ENCODE results near the gene PPP1R16B. TPM values are rescaled to one million over a fixed set of nuclear protein-coding genes. Genes with fewer than 3 reads are reported as not detected.

Gene PPP1R16B
- total RNA-seq, 2 donors from 2014 or later: 143 to 184 TPM

DNA sequence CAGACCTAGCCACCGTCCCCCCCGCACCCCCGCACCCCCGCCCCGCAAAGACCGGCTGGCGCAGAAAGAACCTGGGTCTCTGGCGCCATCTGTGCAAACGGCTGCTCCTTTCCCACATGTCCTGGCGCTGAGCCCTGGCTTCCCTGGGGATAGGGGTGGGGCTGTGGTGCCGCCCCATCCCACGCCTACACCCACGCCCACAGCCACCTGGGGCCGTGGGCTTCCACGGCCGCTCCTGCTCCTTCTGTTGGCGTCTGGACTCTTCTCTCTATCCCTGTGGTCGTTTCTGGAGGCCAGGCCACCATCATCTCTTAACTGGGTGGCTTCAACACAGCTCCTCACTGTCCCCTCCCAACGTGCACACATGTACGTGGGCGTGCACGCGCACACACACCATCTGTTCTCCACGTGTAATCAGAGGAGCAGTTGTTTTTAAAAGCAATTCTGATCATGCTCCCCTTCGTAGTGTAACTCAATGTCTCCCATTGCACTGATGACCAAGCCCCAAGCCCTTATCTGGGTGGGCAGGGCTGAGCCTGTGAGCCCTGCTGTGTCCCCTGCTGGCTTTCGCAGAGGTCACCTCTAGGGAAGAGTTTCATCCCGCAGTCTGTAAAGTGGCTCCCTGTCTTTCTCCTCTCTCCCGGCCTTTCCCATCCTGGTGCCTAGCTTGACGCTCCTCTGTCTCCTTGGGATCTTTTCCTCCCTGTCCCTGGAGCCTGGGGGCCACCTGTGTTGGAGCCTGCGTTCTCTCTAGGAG is 88.8 kb downstream of the PPP1R16B start:
- peaks cover 53% of the 10 kb centered on the region for H3K4me1 Mint-ChIP-seq (ENCODE audit: low read depth)
- no peak for DNase-seq
- no peaks in the 10 kb centered on the region for H3K27me3 Mint-ChIP-seq (ENCODE audit: low read depth)
- H3K9me3 Mint-ChIP-seq: no peaks in the 10 kb centered on the region
- ATAC-seq (replicated peaks in 1 of 2): peak in 1 of 2 donors; percentile 2
- peak overlapping the region; percentile 65 to 79 for H3K4me3 Mint-ChIP-seq
- H3K36me3 Mint-ChIP-seq (ENCODE audit: insufficient read depth in 2 of 2): peaks cover 8 to 26% of the 10 kb centered on the region in 2 donors
- peak overlapping the region; percentile 94 for H3K27ac Mint-ChIP-seq

DNA sequence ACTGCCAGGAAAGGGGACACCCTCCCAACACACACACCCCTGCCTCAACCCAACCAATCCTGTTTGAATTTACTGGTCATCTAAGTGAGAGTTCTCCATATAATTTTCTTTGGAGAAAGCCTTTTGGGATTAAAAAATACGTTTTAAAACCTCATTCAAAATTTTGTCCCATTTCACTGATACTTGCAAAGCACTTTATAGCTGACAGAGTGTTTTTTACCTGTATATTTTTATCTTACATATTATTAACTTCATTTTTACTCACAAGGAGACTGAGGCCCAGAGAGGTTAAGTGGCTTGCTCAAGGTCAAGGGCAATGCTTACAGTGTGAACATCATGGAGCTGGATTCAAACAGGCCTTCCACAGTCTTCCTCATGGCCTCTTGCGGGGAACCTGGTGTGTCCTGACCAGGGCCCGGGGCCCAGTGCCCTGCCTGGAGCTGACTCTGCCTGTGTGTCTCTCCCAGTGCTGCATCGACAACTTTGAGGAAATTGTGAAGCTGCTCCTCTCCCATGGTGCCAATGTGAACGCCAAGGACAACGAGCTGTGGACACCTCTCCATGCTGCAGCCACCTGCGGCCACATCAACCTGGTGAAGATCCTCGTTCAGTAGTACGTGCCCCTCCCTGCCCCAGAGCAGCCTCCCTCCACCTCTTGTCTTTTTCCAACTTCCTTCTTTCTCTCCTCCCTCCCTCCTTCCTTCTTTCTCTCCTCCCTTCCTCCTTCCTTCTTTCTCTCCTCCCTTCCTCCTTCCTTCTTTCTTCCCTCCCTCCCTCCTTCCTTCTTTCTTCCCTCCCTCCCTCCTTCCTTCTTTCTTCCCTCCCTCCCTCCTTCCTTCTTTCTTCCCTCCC is 89.8 kb downstream of the PPP1R16B start:
- H3K27me3 Mint-ChIP-seq (ENCODE audit: low read depth): no peaks in the 10 kb centered on the region
- peaks cover 43% of the 10 kb centered on the region for H3K4me1 Mint-ChIP-seq (ENCODE audit: low read depth)
- peaks cover 8 to 23% of the 10 kb centered on the region in 2 donors for H3K36me3 Mint-ChIP-seq (ENCODE audit: insufficient read depth in 2 of 2)
- ATAC-seq (replicated peaks in 1 of 2): no peak
- no peak overlapping the region for H3K4me3 Mint-ChIP-seq
- H3K9me3 Mint-ChIP-seq: no peaks in the 10 kb centered on the region
- peak overlapping the region; percentile 94 for H3K27ac Mint-ChIP-seq
- no peak for DNase-seq

DNA sequence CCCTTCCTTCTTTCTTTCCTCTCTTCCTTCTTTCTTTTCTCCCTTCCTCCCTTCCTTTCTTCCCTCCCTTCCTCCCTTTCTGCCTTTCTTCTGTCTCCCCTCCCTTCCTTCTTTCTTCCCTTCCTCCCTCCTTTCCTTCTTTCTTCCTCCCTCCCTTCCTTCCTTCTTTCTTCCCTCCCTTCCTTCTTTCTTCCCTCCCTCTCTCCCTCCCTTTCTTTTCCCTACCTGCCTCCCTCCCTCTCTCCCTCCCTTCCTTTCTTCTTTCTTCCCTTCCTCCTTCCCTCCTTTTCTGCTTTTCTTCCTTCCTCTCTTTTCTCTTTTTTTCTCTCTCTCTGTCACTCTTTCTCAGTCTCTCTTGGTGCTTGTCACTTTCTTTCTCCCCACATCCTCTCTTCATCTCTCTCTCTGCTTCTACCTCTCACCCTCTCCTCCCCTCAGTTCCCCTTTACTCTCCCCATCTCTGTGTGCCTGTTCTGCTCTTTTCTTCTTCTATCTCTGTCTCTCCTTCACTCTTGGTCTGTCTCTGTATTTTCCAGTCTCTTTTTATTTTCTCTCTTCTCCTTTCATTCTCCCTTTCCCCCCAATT is 90.6 kb downstream of the PPP1R16B start:
- ATAC-seq (replicated peaks in 1 of 2): no peak
- H3K27ac Mint-ChIP-seq: peak overlapping the region; percentile 99
- peaks cover 36% of the 10 kb centered on the region for H3K4me1 Mint-ChIP-seq (ENCODE audit: low read depth)
- H3K4me3 Mint-ChIP-seq: peak overlapping the region in 1 of 2 donors; percentile 54
- peaks cover 8 to 25% of the 10 kb centered on the region in 2 donors for H3K36me3 Mint-ChIP-seq (ENCODE audit: insufficient read depth in 2 of 2)
- no peak for DNase-seq
- H3K27me3 Mint-ChIP-seq (ENCODE audit: low read depth): no peaks in the 10 kb centered on the region
- no peaks in the 10 kb centered on the region for H3K9me3 Mint-ChIP-seq

DNA sequence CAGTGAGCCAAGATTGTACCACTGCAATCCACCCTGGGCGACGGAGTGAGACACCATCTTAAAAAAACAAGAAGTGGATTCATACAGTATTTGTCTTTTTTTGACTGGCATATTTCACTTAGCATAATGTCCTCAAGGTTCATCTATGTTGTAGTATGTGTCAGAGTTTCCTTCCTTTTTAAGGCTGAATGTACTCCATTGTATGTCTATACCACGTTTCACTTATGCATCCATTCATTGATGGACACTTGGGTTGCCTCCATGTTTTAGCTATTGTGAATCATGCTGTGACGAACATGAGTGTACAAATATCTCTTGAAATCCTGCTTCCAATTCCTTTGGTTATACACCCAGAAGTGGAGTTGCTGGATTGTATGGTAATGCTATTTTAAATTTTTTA is 91.8 kb downstream of the PPP1R16B start:
- no peaks in the 10 kb centered on the region for H3K9me3 Mint-ChIP-seq
- no peak overlapping the region for H3K4me3 Mint-ChIP-seq
- no peaks in the 10 kb centered on the region for H3K27me3 Mint-ChIP-seq (ENCODE audit: low read depth)
- DNase-seq: no peak
- ATAC-seq (replicated peaks in 1 of 2): no peak
- H3K4me1 Mint-ChIP-seq (ENCODE audit: low read depth): peaks cover 26% of the 10 kb centered on the region
- H3K27ac Mint-ChIP-seq: no peak overlapping the region
- H3K36me3 Mint-ChIP-seq (ENCODE audit: insufficient read depth in 2 of 2): peaks cover 13 to 32% of the 10 kb centered on the region in 2 donors

DNA sequence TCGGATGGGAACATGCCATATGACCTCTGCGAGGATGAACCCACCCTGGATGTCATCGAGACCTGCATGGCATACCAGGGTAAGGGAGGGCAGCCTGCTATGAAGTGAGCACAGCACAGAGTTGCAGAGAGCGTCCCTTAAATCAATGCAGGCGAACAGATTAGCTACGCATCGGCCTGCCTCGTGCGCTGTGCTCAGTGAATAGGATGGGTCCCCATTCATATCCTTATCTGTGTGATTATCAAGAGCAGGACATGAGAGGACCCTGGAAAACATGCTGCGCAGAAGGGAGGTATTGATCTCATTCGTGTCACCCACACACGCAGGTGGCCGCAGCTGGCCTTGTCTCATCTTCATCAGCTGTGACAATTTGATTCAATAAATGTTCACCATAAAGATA is 95.1 kb downstream of the PPP1R16B start:
- no peaks in the 10 kb centered on the region for H3K27me3 Mint-ChIP-seq (ENCODE audit: low read depth)
- H3K9me3 Mint-ChIP-seq: peaks cover 0 to 2% of the 10 kb centered on the region in 2 donors
- H3K4me3 Mint-ChIP-seq: no peak overlapping the region
- H3K27ac Mint-ChIP-seq: no peak overlapping the region
- H3K4me1 Mint-ChIP-seq (ENCODE audit: low read depth): no peaks in the 10 kb centered on the region
- H3K36me3 Mint-ChIP-seq (ENCODE audit: insufficient read depth in 2 of 2): peaks cover 24 to 47% of the 10 kb centered on the region in 2 donors
- no peak for DNase-seq
- no peak for ATAC-seq (replicated peaks in 1 of 2)

DNA sequence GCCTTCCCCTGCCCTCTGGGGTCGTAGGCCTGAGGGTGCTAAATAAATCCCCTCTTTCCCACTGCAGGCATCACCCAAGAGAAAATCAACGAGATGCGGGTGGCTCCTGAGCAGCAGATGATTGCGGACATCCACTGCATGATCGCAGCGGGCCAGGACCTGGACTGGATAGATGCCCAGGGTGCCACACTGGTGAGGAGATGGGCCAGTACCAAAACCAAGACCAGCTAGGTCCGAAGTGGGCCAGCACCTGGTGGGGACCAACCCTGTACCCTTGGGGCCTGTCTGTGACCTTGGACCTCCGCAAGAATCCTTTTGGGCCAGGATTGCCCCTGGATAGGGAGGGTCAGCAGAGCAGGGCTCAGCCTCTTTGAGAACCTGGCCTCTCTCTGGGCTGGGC is 97.1 kb downstream of the PPP1R16B start:
- ATAC-seq (replicated peaks in 1 of 2) (no peak), DNase-seq (no peak)
- Mint-ChIP-seq H3K4me1 (ENCODE audit: low read depth) (no peaks in the 10 kb centered on the region), H3K27me3 (ENCODE audit: low read depth) (no peaks in the 10 kb centered on the region), H3K27ac (no peak overlapping the region), H3K36me3 (ENCODE audit: insufficient read depth in 2 of 2) (peaks cover 27 to 54% of the 10 kb centered on the region in 2 donors), H3K4me3 (no peak overlapping the region), H3K9me3 (peaks cover 0 to 2% of the 10 kb centered on the region in 2 donors)

DNA sequence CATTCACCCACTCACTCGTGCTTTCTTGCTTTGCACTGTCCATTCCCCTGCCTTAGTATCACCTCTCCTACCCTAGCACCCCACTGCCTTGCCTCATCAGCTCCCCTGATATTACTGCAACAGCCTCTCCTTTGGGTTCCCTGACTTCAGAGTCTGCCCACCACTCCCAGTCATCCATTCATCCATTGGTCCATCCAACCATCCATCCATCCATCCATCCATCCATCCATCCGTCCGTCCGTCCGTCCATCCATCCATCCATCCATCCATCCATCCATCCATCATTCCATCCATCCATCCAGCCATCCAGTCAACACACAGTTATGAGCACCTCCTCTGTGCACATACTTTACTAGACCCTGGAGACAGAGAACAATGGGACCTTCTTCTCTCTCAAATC is 97.8 kb downstream of the PPP1R16B start:
- H3K27ac Mint-ChIP-seq: peak overlapping the region; percentile 10
- ATAC-seq (replicated peaks in 1 of 2): no peak
- peaks cover 0 to 2% of the 10 kb centered on the region in 2 donors for H3K9me3 Mint-ChIP-seq
- H3K36me3 Mint-ChIP-seq (ENCODE audit: insufficient read depth in 2 of 2): peaks cover 25 to 61% of the 10 kb centered on the region in 2 donors
- no peak overlapping the region for H3K4me3 Mint-ChIP-seq
- no peak for DNase-seq
- no peaks in the 10 kb centered on the region for H3K27me3 Mint-ChIP-seq (ENCODE audit: low read depth)
- H3K4me1 Mint-ChIP-seq (ENCODE audit: low read depth): no peaks in the 10 kb centered on the region

DNA sequence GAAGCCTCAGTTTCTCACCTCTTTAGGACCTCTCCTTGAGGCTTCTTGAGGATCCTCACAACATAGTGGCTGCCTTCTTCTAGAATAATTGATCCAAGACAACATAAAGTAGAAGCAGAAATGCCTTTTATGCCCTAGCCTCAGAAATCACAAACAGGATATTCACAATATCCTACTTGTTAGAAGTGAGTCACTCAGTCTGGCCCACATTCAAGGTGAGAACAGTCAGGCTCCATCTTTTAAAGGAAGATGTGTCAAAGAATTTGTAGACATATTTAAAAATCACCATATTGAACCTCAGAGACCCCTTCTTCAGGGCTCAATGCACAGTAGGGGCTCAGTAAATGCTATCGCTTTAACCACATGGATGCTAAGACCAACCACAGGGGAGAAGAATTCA is 99.9 kb downstream of the PPP1R16B start:
- ATAC-seq (replicated peaks in 1 of 2) (no peak), DNase-seq (no peak)
- peaks cover 27 to 66% of the 10 kb centered on the region in 2 donors for H3K36me3 Mint-ChIP-seq (ENCODE audit: insufficient read depth in 2 of 2)
- no peak overlapping the region for H3K27ac Mint-ChIP-seq
- no peaks in the 10 kb centered on the region for H3K27me3 Mint-ChIP-seq (ENCODE audit: low read depth)
- peaks cover 0 to 2% of the 10 kb centered on the region in 2 donors for H3K9me3 Mint-ChIP-seq
- no peaks in the 10 kb centered on the region for H3K4me1 Mint-ChIP-seq (ENCODE audit: low read depth)
- H3K4me3 Mint-ChIP-seq: no peak overlapping the region

DNA sequence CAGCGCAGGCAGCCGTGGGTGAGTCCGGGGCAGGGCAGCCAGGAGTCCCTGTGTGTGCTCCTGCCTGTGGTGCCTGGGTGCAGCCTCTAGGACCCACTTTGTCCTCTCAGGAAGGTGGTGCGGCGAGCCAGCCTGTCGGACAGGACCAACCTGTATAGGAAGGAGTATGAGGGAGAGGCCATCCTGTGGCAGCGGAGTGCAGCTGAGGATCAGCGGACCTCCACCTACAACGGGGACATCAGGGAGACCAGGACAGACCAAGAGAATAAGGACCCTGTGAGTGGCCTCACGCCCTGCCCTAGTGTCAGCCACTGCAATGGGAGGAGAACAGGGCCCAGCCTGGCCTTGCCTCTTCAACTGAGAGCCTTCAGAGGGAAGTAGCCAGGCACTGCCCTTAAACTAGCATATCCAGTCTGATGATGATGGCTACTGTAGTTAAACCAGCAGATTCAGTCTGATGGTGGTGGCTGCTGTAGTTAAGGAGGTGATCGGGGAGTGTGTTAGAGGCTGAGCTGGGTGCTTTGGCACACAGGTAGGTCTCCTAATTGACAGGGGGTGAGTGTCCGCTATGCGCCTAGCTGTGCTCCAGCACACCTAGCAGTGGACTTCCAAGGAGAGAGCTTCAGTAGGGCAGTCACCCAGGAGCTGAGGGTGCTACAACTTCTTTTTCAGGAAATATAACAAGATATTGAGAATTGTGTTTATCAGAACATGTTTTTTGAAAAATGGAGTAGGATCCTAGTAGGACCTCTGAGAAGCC is 102.6 kb downstream of the PPP1R16B start:
- Mint-ChIP-seq H3K27me3 (ENCODE audit: low read depth) (no peaks in the 10 kb centered on the region), H3K4me1 (ENCODE audit: low read depth) (no peaks in the 10 kb centered on the region), H3K9me3 (peaks cover 0 to 2% of the 10 kb centered on the region in 2 donors), H3K27ac (peak overlapping the region; percentile 31), H3K4me3 (no peak overlapping the region), H3K36me3 (ENCODE audit: insufficient read depth in 2 of 2) (peaks cover 22 to 59% of the 10 kb centered on the region in 2 donors)
- ATAC-seq (replicated peaks in 1 of 2): no peak
- DNase-seq: no peak

DNA sequence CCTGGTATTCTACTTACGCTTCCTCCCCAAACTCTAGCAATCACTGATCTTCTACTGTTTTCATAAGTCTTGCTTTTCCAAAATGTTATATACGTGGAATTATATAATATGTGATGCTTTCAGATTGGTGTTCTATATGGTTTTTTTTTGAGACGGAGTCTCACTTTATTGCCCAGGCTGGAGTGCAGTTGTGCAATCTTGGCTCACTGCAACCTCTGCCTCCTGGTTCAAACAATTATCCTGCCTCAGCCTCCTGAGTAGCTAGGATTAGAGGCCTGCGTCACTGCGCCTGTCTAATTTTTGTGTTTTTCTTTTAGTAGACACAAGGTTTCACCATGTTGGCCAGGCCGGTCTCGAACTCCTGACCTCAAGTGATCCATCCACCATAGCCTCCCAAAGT is 109.9 kb downstream of the PPP1R16B start:
- Mint-ChIP-seq H3K36me3 (ENCODE audit: insufficient read depth in 2 of 2) (peaks cover 3 to 24% of the 10 kb centered on the region in 2 donors), H3K4me1 (ENCODE audit: low read depth) (no peaks in the 10 kb centered on the region), H3K27me3 (ENCODE audit: low read depth) (no peaks in the 10 kb centered on the region), H3K9me3 (no peaks in the 10 kb centered on the region), H3K4me3 (no peak overlapping the region), H3K27ac (peak overlapping the region; percentile 80)
- no peak for ATAC-seq (replicated peaks in 1 of 2)
- DNase-seq: no peak

DNA sequence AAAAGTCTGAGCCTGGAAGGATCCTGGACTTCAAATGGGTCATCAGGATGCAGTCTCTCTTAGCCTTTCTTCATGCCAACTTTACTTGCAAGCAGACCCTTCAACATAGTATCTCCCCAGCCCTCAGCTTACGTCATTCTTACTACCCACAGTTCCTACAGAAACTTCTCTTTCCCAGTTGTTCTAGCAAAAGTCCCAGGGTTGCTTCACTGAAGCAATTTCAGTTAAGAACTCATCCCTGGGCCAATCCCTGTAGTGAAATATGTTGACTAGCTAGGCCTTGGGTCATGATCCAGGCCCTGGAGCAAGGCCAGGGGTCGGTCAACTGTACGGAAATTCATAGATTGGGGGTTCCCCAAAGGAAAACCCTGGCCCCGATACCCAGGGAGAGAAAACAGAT is 112.2 kb downstream of the PPP1R16B start:
- H3K27ac Mint-ChIP-seq: no peak overlapping the region
- H3K9me3 Mint-ChIP-seq: no peaks in the 10 kb centered on the region
- H3K27me3 Mint-ChIP-seq (ENCODE audit: low read depth): no peaks in the 10 kb centered on the region
- no peak for ATAC-seq (replicated peaks in 1 of 2)
- H3K36me3 Mint-ChIP-seq (ENCODE audit: insufficient read depth in 2 of 2): peaks cover 3 to 16% of the 10 kb centered on the region in 2 donors
- no peaks in the 10 kb centered on the region for H3K4me1 Mint-ChIP-seq (ENCODE audit: low read depth)
- no peak for DNase-seq
- no peak overlapping the region for H3K4me3 Mint-ChIP-seq

DNA sequence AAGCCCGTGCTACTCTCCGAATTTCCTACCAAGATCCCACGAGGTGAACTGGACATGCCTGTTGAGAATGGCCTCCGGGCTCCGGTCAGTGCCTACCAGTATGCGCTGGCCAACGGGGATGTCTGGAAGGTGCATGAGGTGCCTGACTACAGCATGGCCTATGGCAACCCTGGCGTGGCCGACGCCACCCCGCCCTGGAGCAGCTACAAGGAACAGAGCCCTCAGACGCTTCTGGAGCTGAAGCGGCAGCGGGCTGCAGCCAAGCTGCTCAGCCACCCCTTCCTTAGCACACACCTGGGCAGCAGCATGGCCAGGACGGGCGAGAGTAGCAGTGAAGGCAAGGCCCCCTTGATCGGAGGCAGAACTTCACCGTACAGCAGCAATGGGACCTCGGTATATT is 112.7 kb downstream of the PPP1R16B start:
- no peak overlapping the region for H3K4me3 Mint-ChIP-seq
- DNase-seq (no peak), ATAC-seq (replicated peaks in 1 of 2) (no peak)
- H3K27me3 Mint-ChIP-seq (ENCODE audit: low read depth): no peaks in the 10 kb centered on the region
- H3K4me1 Mint-ChIP-seq (ENCODE audit: low read depth): no peaks in the 10 kb centered on the region
- peak overlapping the region; percentile 22 for H3K27ac Mint-ChIP-seq
- H3K36me3 Mint-ChIP-seq (ENCODE audit: insufficient read depth in 2 of 2): peaks cover 3 to 16% of the 10 kb centered on the region in 2 donors
- no peaks in the 10 kb centered on the region for H3K9me3 Mint-ChIP-seq

Measured in activated T-cell treated with anti-CD3 and anti-CD28 coated beads, Interleukin-2, amount 50 U/mL, for 72 hours (primary cell).